GM23248 (cell line): ENCODE data around the gene PLIN1. TPM values are rescaled to one million over a fixed set of nuclear protein-coding genes. Genes with fewer than 3 reads are reported as not detected.
A peak's percentile ranks its signal among the peaks of the same experiment; 100 is the strongest.

Experiments used
- DNase-seq: peaks from one replicate; pipeline ENCODE4 v3.0.0-alpha.2; 2015
- H2AFZ ChIP-seq: fragments of 200-600 bp; sonication (generic); 2 replicates; pipeline ENCODE4 v1.6.1; 2016; ENCODE audit warnings: antibody characterized with exemption
- H3F3A ChIP-seq: fragments of 200-600 bp; sonication (generic); 2 replicates; pipeline ENCODE4 v1.6.1; 2016; ENCODE audit warnings: mild to moderate bottlenecking, antibody characterized with exemption, mixed run types; ENCODE audit not compliant: insufficient read depth
- H3K27ac ChIP-seq: fragments of 200-600 bp; sonication (generic); 2 replicates; pipeline ENCODE4 v1.5.1; 2016; ENCODE audit warnings: mild to moderate bottlenecking
- H3K27me3 ChIP-seq: fragments of 200-600 bp; sonication (generic); replicated peaks from 2 replicates; pipeline ENCODE4 v1.6.1; 2016; ENCODE audit warnings: mild to moderate bottlenecking; ENCODE audit not compliant: insufficient read depth
- H3K36me3 ChIP-seq: fragments of 200-600 bp; sonication (generic); 2 replicates; pipeline ENCODE4 v1.6.1; 2016; ENCODE audit warnings: low read depth, mild to moderate bottlenecking
- H3K4me1 ChIP-seq: fragments of 200-600 bp; sonication (generic); 2 replicates; pipeline ENCODE4 v1.6.1; 2016; ENCODE audit warnings: mild to moderate bottlenecking; ENCODE audit not compliant: insufficient read depth
- H3K4me2 ChIP-seq: fragments of 200-600 bp; sonication (generic); one replicate; pipeline ENCODE4 v1.6.1; 2016; ENCODE audit warnings: mild to moderate bottlenecking; ENCODE audit not compliant: unreplicated experiment
- H3K4me3 ChIP-seq: fragments of 200-600 bp; sonication (generic); 2 replicates; pipeline ENCODE4 v1.5.1; 2016; ENCODE audit warnings: mild to moderate bottlenecking
- H3K79me2 ChIP-seq: fragments of 200-600 bp; sonication (generic); 2 replicates; pipeline ENCODE4 v1.6.1; 2016; ENCODE audit warnings: mild to moderate bottlenecking; ENCODE audit not compliant: insufficient read depth
- H3K9ac ChIP-seq: fragments of 200-600 bp; sonication (generic); 2 replicates; pipeline ENCODE4 v1.6.1; 2016; ENCODE audit warnings: mild to moderate bottlenecking
- H3K9me2 ChIP-seq: fragments of 200-600 bp; sonication (generic); 2 replicates; pipeline ENCODE4 v1.6.1; 2016; ENCODE audit warnings: mixed run types, mild to moderate bottlenecking, moderate library complexity; ENCODE audit not compliant: insufficient read depth
- H3K9me3 ChIP-seq: fragments of 200-600 bp; sonication (generic); one replicate; pipeline ENCODE4 v1.6.1; 2017; ENCODE audit warnings: low read depth
- H4K20me1 ChIP-seq: fragments of 200-600 bp; sonication (generic); 2 replicates; pipeline ENCODE4 v1.6.0; 2016; ENCODE audit not compliant: insufficient read depth
- EZH2 ChIP-seq: fragments of 200-600 bp; sonication (generic); IDR thresholded peaks from 2 replicates; pipeline ENCODE4 v1.6.1; 2018; ENCODE audit warnings: antibody characterized with exemption, mild to moderate bottlenecking; ENCODE audit not compliant: insufficient read depth, poor library complexity, severe bottlenecking
- EZH2phosphoT487 ChIP-seq: fragments of 200-600 bp; sonication (generic); IDR thresholded peaks from 2 replicates; pipeline ENCODE4 v1.6.1; 2018; ENCODE audit warnings: antibody characterized with exemption, moderate library complexity, mild to moderate bottlenecking, low read depth; ENCODE audit not compliant: insufficient read depth
- WGBS, 2 experiments: methylation state at CpG; one replicate each; pipeline ENCODE4 v1.1.6; 2015 to 2017; ENCODE audit warnings: low lambda C conversion rate in 2 of 2, low coverage in 1 of 2; ENCODE audit errors: missing lambda C conversion rate in 2 of 2; 5-methylcytosine and 5-hydroxymethylcytosine counted together
- in situ Hi-C: fragments of 300-500 bp; cut with MboI; formaldehyde crosslinking; loops from 2 replicates; pipeline ENCODE4 v1.15.0; 2020
- polyA plus RNA-seq: library from polyadenylated mRNA; unstranded; fragments of >200 nt; fragmentation: Nextera tagmentation; extraction: Ambion mirVana; gene quantifications from 2 replicates; pipeline ENCODE4 v1.2.1, GENCODE V29; 2016
- small RNA-seq: library from RNA; depleted of rRNA; stranded (forward); fragments of <200 nt; gene quantifications from one replicate; pipeline ENCODE3, GENCODE V24; 2014; ENCODE audit warnings: low read depth, low replicate concordance
- total RNA-seq: library from RNA; depleted of rRNA; stranded (reverse); fragments of >200 nt; shearing (Covaris generic); gene quantifications from 2 replicates; pipeline ENCODE4 v1.2.3, GENCODE V29; 2014; rRNA removed

PLIN1 gene
- total and polyA plus RNA-seq, 2 experiments from 2014 or later = not detected

DNA sequence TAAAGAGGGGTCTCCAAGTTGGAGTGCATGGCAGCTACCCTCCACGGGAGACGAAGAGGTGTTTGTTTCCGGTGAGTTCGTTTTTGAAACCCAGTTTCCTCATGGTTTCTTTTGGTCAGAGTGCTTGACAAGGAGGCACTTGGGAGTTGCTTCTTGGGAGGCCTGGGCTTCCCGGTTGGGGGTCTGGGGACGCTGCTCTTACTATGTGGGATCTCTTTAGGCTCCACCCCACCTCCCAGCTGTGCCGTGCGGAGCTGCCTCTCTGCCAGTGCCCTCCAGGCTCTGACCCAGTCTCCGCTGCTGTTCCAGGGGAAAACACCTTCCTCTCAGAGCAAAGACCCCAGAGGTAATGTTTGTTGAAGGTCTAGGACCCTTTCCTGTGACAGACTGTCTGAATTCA, 53.5 kb downstream of the PLIN1 start:
- H2AFZ ChIP-seq = no peak overlapping the region
- DNase-seq = no peak
- H3K36me3 ChIP-seq = peaks cover 41% of the 10 kb centered on the region
- H3K9ac ChIP-seq = no peak overlapping the region
- H3K27ac ChIP-seq = no peak overlapping the region
- H3K79me2 ChIP-seq = no peaks in the 10 kb centered on the region
- no peak overlapping the region for H3K4me3 ChIP-seq
- 91 to 95% methylated on average over 9 of the region's 9 CpGs for WGBS, 2 experiments
- in situ Hi-C loops = no loop called here
- peaks cover 7% of the 10 kb centered on the region; the same call in 1 of the 2 replicates for H3F3A ChIP-seq
- no peaks in the 10 kb centered on the region for H3K9me3 ChIP-seq
- H3K4me1 ChIP-seq = no peaks in the 10 kb centered on the region
- H3K9me2 ChIP-seq = no peaks in the 10 kb centered on the region
- H3K4me2 ChIP-seq = no peak overlapping the region
- TF ChIP-seq EZH2 (no peak), EZH2phosphoT487 (no peak)
- no peaks in the 10 kb centered on the region for H3K27me3 ChIP-seq
- no peaks in the 10 kb centered on the region for H4K20me1 ChIP-seq

DNA sequence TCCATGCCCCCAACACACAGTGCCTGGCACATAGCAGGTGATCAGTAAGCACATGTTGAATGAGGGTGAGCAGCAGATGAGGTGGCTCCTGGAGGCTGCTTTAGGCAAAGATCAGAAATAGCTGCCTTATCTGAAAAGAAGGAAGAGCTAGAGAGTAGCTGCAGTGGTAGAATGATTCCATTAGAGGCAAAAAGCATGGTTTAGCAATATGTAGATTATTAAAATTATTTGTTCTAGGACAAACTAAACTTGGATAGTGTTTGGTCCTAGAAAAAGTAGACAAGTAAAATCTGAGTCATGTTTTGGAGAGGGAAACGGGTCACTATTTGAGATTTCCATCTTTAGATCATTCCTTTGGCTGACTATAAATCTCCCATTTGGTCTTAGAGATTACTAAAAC, 56.0 kb downstream of the PLIN1 start:
- peaks cover 7% of the 10 kb centered on the region; the same call in 1 of the 2 replicates for H3F3A ChIP-seq
- H3K9me3 ChIP-seq = no peaks in the 10 kb centered on the region
- peaks cover 27% of the 10 kb centered on the region for H3K36me3 ChIP-seq
- no peak overlapping the region for H2AFZ ChIP-seq
- no peak for DNase-seq
- no peaks in the 10 kb centered on the region for H3K9me2 ChIP-seq
- H3K9ac ChIP-seq = no peak overlapping the region
- in situ Hi-C loops = no loop called here
- no peaks in the 10 kb centered on the region for H3K27me3 ChIP-seq
- H3K4me1 ChIP-seq = no peaks in the 10 kb centered on the region
- H3K79me2 ChIP-seq = no peaks in the 10 kb centered on the region
- H3K27ac ChIP-seq = no peak overlapping the region
- TF ChIP-seq EZH2 (no peak), EZH2phosphoT487 (no peak)
- H3K4me2 ChIP-seq = no peak overlapping the region
- no peaks in the 10 kb centered on the region for H4K20me1 ChIP-seq
- 14 to 37% methylated on average over 1 of the region's 1 CpG for WGBS, 2 experiments
- no peak overlapping the region for H3K4me3 ChIP-seq

GRCh38 chr15:89621547-89621946, 57.6 kb downstream of the PLIN1 start:
- peak; percentile 9 for DNase-seq
- 79 to 83% methylated on average over 4 of the region's 4 CpGs for WGBS, 2 experiments

DNA sequence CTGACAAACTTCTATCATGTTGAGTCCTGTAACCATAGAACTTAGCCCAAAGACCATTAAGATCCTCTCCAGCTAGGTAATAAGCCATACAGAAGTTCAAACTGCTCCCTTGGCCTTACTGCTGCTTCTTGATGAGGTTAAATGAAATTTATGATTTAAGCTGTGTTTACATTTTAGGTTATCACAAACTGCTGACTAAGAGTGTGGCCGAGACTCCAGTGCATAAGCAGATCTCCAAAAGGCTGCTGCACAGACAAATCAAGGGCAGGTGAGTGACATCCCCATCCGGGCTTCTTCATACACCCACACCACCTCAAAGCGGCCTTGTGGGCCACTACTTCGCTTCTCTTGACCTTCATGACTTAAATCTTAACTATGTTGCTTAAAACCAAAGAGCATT, 62.9 kb downstream of the PLIN1 start:
- Histone ChIP-seq H2AFZ (no peak overlapping the region), H3K4me3 (no peak overlapping the region), H3K9me3 (no peaks in the 10 kb centered on the region), H3K27me3 (no peaks in the 10 kb centered on the region), H4K20me1 (no peaks in the 10 kb centered on the region), H3K4me2 (no peak overlapping the region), H3K9me2 (no peaks in the 10 kb centered on the region), H3K4me1 (no peaks in the 10 kb centered on the region), H3F3A (peaks cover 3% of the 10 kb centered on the region; the same call in 1 of the 2 replicates), H3K36me3 (peaks cover 25% of the 10 kb centered on the region; the same call in 1 of the 2 replicates), H3K9ac (no peak overlapping the region), H3K27ac (no peak overlapping the region), H3K79me2 (no peaks in the 10 kb centered on the region)
- DNase-seq = no peak
- 91 to 94% methylated on average over 4 of the region's 4 CpGs for WGBS, 2 experiments
- no peak for TF ChIP-seq EZH2phosphoT487
- TF ChIP-seq EZH2 = no peak
- in situ Hi-C loops = no loop called here

More at GRCh38 chr15:89621547-89621946, 57.6 kb downstream of the PLIN1 start:
- in situ Hi-C loops = no loop called here
- H3K27ac ChIP-seq = no peak overlapping the region
- no peak overlapping the region for H3K4me2 ChIP-seq
- no peak overlapping the region for H3K4me3 ChIP-seq
- H3K9me3 ChIP-seq = no peaks in the 10 kb centered on the region
- no peaks in the 10 kb centered on the region for H3K9me2 ChIP-seq
- no peaks in the 10 kb centered on the region for H3K4me1 ChIP-seq
- TF ChIP-seq EZH2phosphoT487 (no peak), EZH2 (no peak)
- peaks cover 19% of the 10 kb centered on the region for H3K36me3 ChIP-seq
- H3F3A ChIP-seq = peaks cover 7% of the 10 kb centered on the region; the same call in 1 of the 2 replicates
- H4K20me1 ChIP-seq = no peaks in the 10 kb centered on the region
- H3K27me3 ChIP-seq = no peaks in the 10 kb centered on the region
- no peak overlapping the region for H2AFZ ChIP-seq
- H3K79me2 ChIP-seq = no peaks in the 10 kb centered on the region
- no peak overlapping the region for H3K9ac ChIP-seq

DNA sequence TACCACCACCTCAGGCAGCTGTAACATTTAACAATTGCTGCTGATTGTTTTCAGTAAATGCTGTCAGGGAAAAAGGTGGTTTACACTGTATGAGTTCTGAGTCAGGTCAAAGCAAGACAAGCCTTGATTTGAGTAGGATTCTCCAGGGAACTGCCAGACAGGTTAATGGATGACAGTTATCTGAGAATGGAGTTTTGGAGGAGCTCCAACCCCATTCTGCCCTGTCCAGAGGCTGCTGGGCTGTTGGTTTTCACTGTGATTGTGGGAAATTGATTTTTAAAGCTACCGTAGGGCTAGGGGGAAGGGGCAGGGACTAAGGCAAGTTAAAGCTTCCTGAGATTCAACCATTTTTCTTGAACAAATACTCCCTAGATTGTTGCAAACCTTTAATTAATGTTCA, 64.0 kb downstream of the PLIN1 start:
- no peaks in the 10 kb centered on the region for H4K20me1 ChIP-seq

More for the DNA sequence above, 64.0 kb downstream of the PLIN1 start:
- DNase-seq = no peak
- H3K9me2 ChIP-seq = no peaks in the 10 kb centered on the region
- TF ChIP-seq EZH2 = no peak
- TF ChIP-seq EZH2phosphoT487 = no peak
- peaks cover 33% of the 10 kb centered on the region for H3K36me3 ChIP-seq
- H3K4me3 ChIP-seq = no peak overlapping the region
- H3K9me3 ChIP-seq = peaks cover 3% of the 10 kb centered on the region
- no peaks in the 10 kb centered on the region for H3K79me2 ChIP-seq
- no peak overlapping the region for H2AFZ ChIP-seq
- in situ Hi-C loops = no loop called here
- 0 out of 2 replicates have a peak, but pooled peaks cover 2% of the 10 kb centered on the region for H3F3A ChIP-seq
- H3K4me1 ChIP-seq = no peaks in the 10 kb centered on the region
- H3K4me2 ChIP-seq = no peak overlapping the region
- H3K9ac ChIP-seq = no peak overlapping the region
- no peaks in the 10 kb centered on the region for H3K27me3 ChIP-seq
- no peak overlapping the region for H3K27ac ChIP-seq
- WGBS, 2 experiments = 100% methylated on average over 1 of the region's 1 CpG

Small RNAs within 50 kb of the gene (small RNA-seq; reads per million reads assigned to genes)
- gene RNU6-132P = not detected

Other genes starting within 250 kb of the PLIN1 start
- not detected in 2 replicates for gene RHCG, start 182.8 kb downstream of the PLIN1 start, total RNA-seq
- not detected in 2 replicates for gene RHCG, start 182.8 kb downstream of the PLIN1 start, polyA plus RNA-seq
- gene TICRR, start 103.9 kb downstream of the PLIN1 start, total RNA-seq = 2.3 and 2.4 TPM in 2 replicates
- gene TICRR, start 103.9 kb downstream of the PLIN1 start, polyA plus RNA-seq = 1.2 and 1.3 TPM in 2 replicates
- 25.4 and 30.0 TPM in 2 replicates for gene KIF7, start 23.9 kb downstream of the PLIN1 start, total RNA-seq
- 6.9 and 7.2 TPM in 2 replicates for gene KIF7, start 23.9 kb downstream of the PLIN1 start, polyA plus RNA-seq
- gene PEX11A, start 11.4 kb upstream of the PLIN1 start, total RNA-seq = 5.4 and 11.5 TPM in 2 replicates
- gene PEX11A, start 11.4 kb upstream of the PLIN1 start, polyA plus RNA-seq = 5.3 and 6.1 TPM in 2 replicates
- not detected in 2 replicates for gene WDR93, start 11.4 kb upstream of the PLIN1 start, total RNA-seq
- gene WDR93, start 11.4 kb upstream of the PLIN1 start, polyA plus RNA-seq = 0.10 TPM in 1 of 2 replicates, not detected in the other
- not detected in 2 replicates for gene MESP1, start 71.9 kb upstream of the PLIN1 start, total RNA-seq
- 0.48 and 0.63 TPM in 2 replicates for gene MESP1, start 71.9 kb upstream of the PLIN1 start, polyA plus RNA-seq
- gene MESP2, start 97.0 kb upstream of the PLIN1 start, total RNA-seq = not detected in 2 replicates
- not detected in 2 replicates for gene MESP2, start 97.0 kb upstream of the PLIN1 start, polyA plus RNA-seq
- gene ANPEP, start 135.5 kb upstream of the PLIN1 start, total RNA-seq = 464 and 467 TPM in 2 replicates
- 568 and 585 TPM in 2 replicates for gene ANPEP, start 135.5 kb upstream of the PLIN1 start, polyA plus RNA-seq
- gene AP3S2, start 214.6 kb upstream of the PLIN1 start, total RNA-seq = 78.7 and 85.0 TPM in 2 replicates
- 23.7 and 27.0 TPM in 2 replicates for gene AP3S2, start 214.6 kb upstream of the PLIN1 start, polyA plus RNA-seq
- gene ARPIN, start 233.6 kb upstream of the PLIN1 start, total RNA-seq = 8.7 and 9.0 TPM in 2 replicates
- gene ARPIN, start 233.6 kb upstream of the PLIN1 start, polyA plus RNA-seq = 5.4 and 6.0 TPM in 2 replicates